PC-3 (cell line): ENCODE results near the gene KCTD5. TPM values are rescaled to one million over a fixed set of nuclear protein-coding genes. Genes with fewer than 3 reads are reported as not detected.

Experiments
- ATAC-seq: fragments of 200-7000 bp; cut with Tn5 transposase; 2 replicates; pipeline ENCODE4 v1.9.1; 2020; ENCODE audit warnings: mild to moderate bottlenecking, moderate library complexity
- BruUV-seq: library from RNA; stranded (reverse); fragments of 400-500 nt; replicated peaks from 2 replicates; lab custom pipeline; 2021; lab: Mats Ljungman, UMichigan
- CTCF ChIA-PET: fragments of 300-600 bp; sonication (Branson Sonifier 250); formaldehyde crosslinking; loops from one replicate; lab custom pipeline; 2022; ENCODE audit warnings: antibody characterized with exemption; lab: Charles Lee
- POLR2A ChIA-PET: fragments of 300-600 bp; sonication (Branson Sonifier 250); formaldehyde crosslinking; loops from one replicate; lab custom pipeline; 2022; ENCODE audit warnings: antibody characterized with exemption; ENCODE audit not compliant: unreplicated experiment; lab: Charles Lee
- DNase-seq: peaks from one replicate; pipeline ENCODE4 v3.0.0-alpha.2; 2015
- H2AFZ ChIP-seq: fragments of 300-600 bp; sonication (generic); 2 replicates; pipeline ENCODE4 v1.6.0; 2016; ENCODE audit warnings: antibody characterized with exemption, low read length
- H3F3A ChIP-seq: fragments of 300-600 bp; sonication (generic); one replicate; pipeline ENCODE4 v1.6.0; 2017; ENCODE audit warnings: antibody characterized with exemption, low read length, control low read depth, mild to moderate bottlenecking; ENCODE audit not compliant: unreplicated experiment
- H3K27ac ChIP-seq: fragments of 300-600 bp; sonication (generic); 2 replicates; pipeline ENCODE4 v1.5.1; 2016; ENCODE audit warnings: mild to moderate bottlenecking, low read length
- H3K27me3 ChIP-seq: fragments of 300-600 bp; sonication (generic); 2 replicates; pipeline ENCODE4 v1.6.1; 2016; ENCODE audit warnings: low read length, mixed read lengths
- H3K36me3 ChIP-seq: fragments of 300-600 bp; sonication (generic); 2 replicates; pipeline ENCODE4 v1.6.1; 2016; ENCODE audit warnings: low read depth, mixed run types, low read length, mixed read lengths
- H3K4me1 ChIP-seq: fragments of 300-600 bp; sonication (generic); 2 replicates; pipeline ENCODE4 v1.5.1; 2016; ENCODE audit warnings: low read length; ENCODE audit not compliant: insufficient read depth
- H3K4me2 ChIP-seq: fragments of 300-600 bp; sonication (generic); 2 replicates; pipeline ENCODE4 v1.6.0; 2016; ENCODE audit warnings: low read length
- H3K4me3 ChIP-seq: fragments of 300-600 bp; sonication (generic); 2 replicates; pipeline ENCODE4 v1.5.1; 2016; ENCODE audit warnings: mild to moderate bottlenecking, low read length, mixed read lengths
- H3K79me2 ChIP-seq: fragments of 300-600 bp; sonication (generic); 2 replicates; pipeline ENCODE4 v1.6.1; 2017; ENCODE audit warnings: low read length, mixed read lengths
- H3K9ac ChIP-seq: fragments of 300-600 bp; sonication (generic); 2 replicates; pipeline ENCODE4 v1.6.0; 2016; ENCODE audit warnings: mild to moderate bottlenecking, low read length
- H3K9me2 ChIP-seq: fragments of 300-600 bp; sonication (generic); replicated peaks from 2 replicates; pipeline ENCODE4 v1.6.1; 2016; ENCODE audit warnings: mixed run types, low read length, mixed read lengths
- H3K9me3 ChIP-seq: fragments of 300-600 bp; sonication (generic); 2 replicates; pipeline ENCODE4 v1.6.1; 2016; ENCODE audit warnings: low read length, mixed read lengths
- H4K20me1 ChIP-seq: fragments of 300-600 bp; sonication (generic); 2 replicates; pipeline ENCODE4 v1.6.1; 2016; ENCODE audit warnings: low read length, mixed read lengths
- CTCF ChIP-seq: fragments of 300-600 bp; sonication (generic); conservative IDR thresholded peaks from 2 replicates; pipeline ENCODE4 v1.5.1; 2017; ENCODE audit warnings: antibody characterized with exemption, low read depth, mild to moderate bottlenecking, low read length
- EZH2 ChIP-seq: fragments of 300-600 bp; sonication (generic); IDR thresholded peaks from one replicate; pipeline ENCODE4 v1.6.1; 2017; ENCODE audit warnings: antibody characterized with exemption, mild to moderate bottlenecking, low read length; ENCODE audit not compliant: unreplicated experiment
- EZH2phosphoT487 ChIP-seq: fragments of 300-600 bp; sonication (generic); IDR thresholded peaks from 2 replicates; pipeline ENCODE4 v1.6.1; 2018; ENCODE audit warnings: mild to moderate bottlenecking, antibody characterized with exemption, low read length, borderline replicate concordance
- intact Hi-C: fragments of 100-400 bp; cut with micrococcal nuclease; formaldehyde crosslinking; loops from 2 replicates; pipeline ENCODE4 v1.9.0; 2023
- total RNA-seq: library from RNA; depleted of rRNA; stranded (reverse); fragments of >200 nt; gene quantifications from 2 replicates; pipeline ENCODE4 v1.2.3, GENCODE V29; 2014

The KCTD5 gene
- total RNA-seq, 1 experiment from 2014 or later, result 52.2 TPM

- DNase-seq (no peak), ATAC-seq (no peak)
- Histone ChIP-seq H3K4me1 (no peaks in the 10 kb centered on the region), H3K9ac (no peak overlapping the region), H3K27ac (no peak overlapping the region), H3K27me3 (no peaks in the 10 kb centered on the region), H2AFZ (no peak overlapping the region), H3K79me2 (no peaks in the 10 kb centered on the region), H4K20me1 (no peaks in the 10 kb centered on the region), H3K4me3 (no peak overlapping the region), H3K36me3 (no peaks in the 10 kb centered on the region; the same call in 1 of the 2 replicates), H3F3A (no peaks in the 10 kb centered on the region), H3K4me2 (no peak overlapping the region), H3K9me3 (no peaks in the 10 kb centered on the region), H3K9me2 (no peaks in the 10 kb centered on the region)
- no peak for TF ChIP-seq EZH2phosphoT487
- TF ChIP-seq EZH2, result no peak
- no peak for TF ChIP-seq CTCF
- no TSS peak for BruUV-seq
- ChIA-PET POLR2A (no interaction called here), CTCF (no interaction called here)
- intact Hi-C loops, result no loop called here
Measured at GRCh38 chr16:2701272-2701671, 18.9 kb downstream of the KCTD5 start.

- BruUV-seq, result no TSS peak
- Histone ChIP-seq H4K20me1 (no peaks in the 10 kb centered on the region), H3K27ac (no peak overlapping the region), H3K9ac (no peak overlapping the region), H3K4me1 (no peaks in the 10 kb centered on the region), H3K4me2 (no peak overlapping the region), H3K9me3 (no peaks in the 10 kb centered on the region), H3F3A (no peaks in the 10 kb centered on the region), H3K79me2 (no peaks in the 10 kb centered on the region), H3K4me3 (no peak overlapping the region), H3K36me3 (no peaks in the 10 kb centered on the region; the same call in 1 of the 2 replicates), H3K27me3 (no peaks in the 10 kb centered on the region), H3K9me2 (no peaks in the 10 kb centered on the region), H2AFZ (no peak overlapping the region)
- ChIA-PET POLR2A (no interaction called here), CTCF (no interaction called here)
- ATAC-seq, result no peak
- TF ChIP-seq CTCF (no peak), EZH2 (no peak)
- DNase-seq, result no peak
- intact Hi-C loops, result no loop called here
Measured at GRCh38 chr16:2701713-2702437, 19.6 kb downstream of the KCTD5 start.

- H3K79me2 ChIP-seq, result no peaks in the 10 kb centered on the region
- POLR2A ChIA-PET, result no interaction called here
- no peak overlapping the region for H3K27ac ChIP-seq
- no peak overlapping the region for H3K4me3 ChIP-seq
- H3F3A ChIP-seq, result no peaks in the 10 kb centered on the region
- H3K4me1 ChIP-seq, result no peaks in the 10 kb centered on the region
- BruUV-seq, result no TSS peak
- H3K27me3 ChIP-seq, result no peaks in the 10 kb centered on the region
- no peaks in the 10 kb centered on the region for H3K9me2 ChIP-seq
- no peaks in the 10 kb centered on the region for H4K20me1 ChIP-seq
- intact Hi-C loops, result no loop called here
- ATAC-seq (no peak), DNase-seq (no peak)
- H3K9me3 ChIP-seq, result no peaks in the 10 kb centered on the region
- TF ChIP-seq EZH2phosphoT487 (no peak), CTCF (no peak), EZH2 (no peak)
- H3K36me3 ChIP-seq, result no peaks in the 10 kb centered on the region; the same call in 1 of the 2 replicates
- H3K9ac ChIP-seq, result no peak overlapping the region
- no peak overlapping the region for H2AFZ ChIP-seq
- CTCF ChIA-PET, result no interaction called here
- H3K4me2 ChIP-seq, result no peak overlapping the region
Measured at GRCh38 chr16:2702438-2702825, 20.1 kb downstream of the KCTD5 start.
